H1 (cell line): Measurements from ENCODE around the gene FASTK. TPM values are rescaled to one million over a fixed set of nuclear protein-coding genes. Genes with fewer than 3 reads are reported as not detected.

Experiments used
- CHD1 ChIP-seq: IDR thresholded peaks from 2 replicates; pipeline ENCODE4 v1.6.1; 2012; ENCODE audit warnings: low read depth, low read length, improper control_type of control experiment
- RBBP5 ChIP-seq: IDR thresholded peaks from 2 replicates; pipeline ENCODE4 v1.7.1; 2012; ENCODE audit warnings: low read depth, mild to moderate bottlenecking, inconsistent platforms, low read length, moderate library complexity, borderline replicate concordance
- polyA plus RNA-seq, 7 experiments: library from polyadenylated mRNA; depleted of rRNA in 3 of 7; stranded (reverse) in 5 of 7; unstranded in 2 of 7; fragments of >200 nt in 5 of 7; fragments of 200-250 nt in 2 of 7; gene quantifications; 1 replicate in 5 of 7; 2 replicates in 1 of 7; 4 replicates in 1 of 7; pipeline versions ENCODE4 v1.2.1 to v1.2.3, GENCODE V29; 2011 to 2013; ENCODE audit warnings: missing spikeins in 2 of 7, mixed read lengths in 2 of 7
- total RNA-seq: library from RNA; stranded (reverse); fragmentation: NEBNext Ultra II Directional; extraction: Animal tissue kit (Norgen Biotek cat#: 25700); gene quantifications from 2 replicates; pipeline ENCODE4 v1.2.1, GENCODE V29; 2021

The FASTK gene
- total and polyA plus RNA-seq, 2 of the 8 experiments (the other 6 are each of a cell fraction or from before 2014, with no cell fraction given), result 39.4 to 84.0 TPM

DNA sequence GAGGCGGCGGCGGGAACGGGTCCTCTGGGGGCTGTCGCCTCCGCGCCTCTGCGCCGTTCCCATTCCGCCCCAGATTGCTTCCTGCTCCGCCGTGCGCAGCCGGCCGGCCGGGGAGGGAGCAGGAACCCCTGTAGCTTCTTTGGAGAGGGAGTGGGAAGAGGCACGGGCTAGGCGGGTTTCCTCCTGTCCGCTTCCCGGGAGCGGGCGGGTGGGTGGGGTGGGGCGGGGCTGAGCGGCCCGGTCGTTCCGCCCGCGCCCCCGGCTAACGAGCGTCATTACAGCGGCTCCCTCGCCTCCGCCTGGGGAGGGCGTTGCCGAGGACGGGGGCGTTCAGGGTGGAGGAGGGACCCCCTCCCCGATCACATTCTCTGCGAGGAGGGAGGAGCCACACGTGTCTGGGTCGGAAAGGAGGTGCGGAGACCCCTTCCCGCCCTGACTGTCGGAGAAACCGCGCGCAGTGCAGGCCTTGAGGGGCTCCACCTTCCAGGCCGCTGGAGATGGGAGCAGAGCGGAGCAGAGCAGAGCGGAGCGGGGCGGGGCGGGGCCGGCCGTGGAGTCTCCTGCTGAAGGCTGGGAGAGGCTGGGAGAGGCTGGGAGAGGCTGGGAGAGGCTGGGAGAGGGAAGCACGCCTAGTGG is 45.4 kb upstream of the FASTK start (continued):
- TF ChIP-seq RBBP5, result peak; percentile 70; the same call in 1 of the 2 replicates
- TF ChIP-seq CHD1, result no peak
- TF ChIP-seq, all 59 proteins: peak for 7
